Activated T-cell treated with anti-CD3 and anti-CD28 coated beads, Interleukin-2, amount 50 U/mL, for 24 hours (primary cell): Measurements from ENCODE around the gene MACROD2.

Source experiments
- DNase-seq: peaks from one replicate; pipeline ENCODE4 v3.0.0-alpha.2; 2020
- H3K27ac Mint-ChIP-seq: 2 replicates; pipeline ENCODE4 v1.8.0; 2020; ENCODE audit warnings: mild to moderate bottlenecking, mixed read lengths
- H3K27me3 Mint-ChIP-seq: 2 replicates; pipeline ENCODE4 v1.8.0; 2020; ENCODE audit warnings: mixed read lengths
- H3K36me3 Mint-ChIP-seq: 2 replicates; pipeline ENCODE4 v1.8.0; 2020; ENCODE audit warnings: low read depth, mixed read lengths
- H3K4me1 Mint-ChIP-seq: 2 replicates; pipeline ENCODE4 v1.8.0; 2020; ENCODE audit warnings: low read depth, mixed read lengths
- H3K4me3 Mint-ChIP-seq: 2 replicates; pipeline ENCODE4 v1.8.0; 2020; ENCODE audit warnings: mild to moderate bottlenecking, moderate library complexity, mixed read lengths
- H3K9me3 Mint-ChIP-seq: 2 replicates; pipeline ENCODE4 v1.8.0; 2020; ENCODE audit warnings: mixed read lengths

Gene MACROD2

GRCh38 chr20:14778096-14778495, 782.8 kb downstream of the MACROD2 start:
- Mint-ChIP-seq H3K27me3 (no peaks in the 10 kb centered on the region), H3K27ac (no peak overlapping the region)

GRCh38 chr20:14778875-14779274, 783.6 kb downstream of the MACROD2 start:
- H3K36me3 Mint-ChIP-seq = no peaks in the 10 kb centered on the region
- no peak overlapping the region for H3K4me3 Mint-ChIP-seq
- H3K4me1 Mint-ChIP-seq = no peaks in the 10 kb centered on the region
- no peaks in the 10 kb centered on the region for H3K27me3 Mint-ChIP-seq
- H3K9me3 Mint-ChIP-seq = peaks cover 9% of the 10 kb centered on the region
- H3K27ac Mint-ChIP-seq = no peak overlapping the region
- no peak for DNase-seq

More at GRCh38 chr20:14778096-14778495, 782.8 kb downstream of the MACROD2 start:
- Mint-ChIP-seq H3K4me3 (no peak overlapping the region), H3K36me3 (no peaks in the 10 kb centered on the region), H3K4me1 (no peaks in the 10 kb centered on the region), H3K9me3 (peaks cover 9% of the 10 kb centered on the region)
- DNase-seq = no peak

- H3K4me3 Mint-ChIP-seq = no peak overlapping the region
- H3K27me3 Mint-ChIP-seq = no peaks in the 10 kb centered on the region
- no peak overlapping the region for H3K27ac Mint-ChIP-seq
- no peak for DNase-seq
- H3K9me3 Mint-ChIP-seq = peaks cover 5% of the 10 kb centered on the region
- H3K36me3 Mint-ChIP-seq = no peaks in the 10 kb centered on the region
- H3K4me1 Mint-ChIP-seq = no peaks in the 10 kb centered on the region
These were observed 785.2 kb downstream of the MACROD2 start for GRCh38 chr20:14780508-14780907.

- peaks cover 5% of the 10 kb centered on the region for H3K9me3 Mint-ChIP-seq
- H3K4me1 Mint-ChIP-seq = no peaks in the 10 kb centered on the region
- H3K27ac Mint-ChIP-seq = no peak overlapping the region
- H3K36me3 Mint-ChIP-seq = no peaks in the 10 kb centered on the region
- H3K4me3 Mint-ChIP-seq = no peak overlapping the region
- no peaks in the 10 kb centered on the region for H3K27me3 Mint-ChIP-seq
- no peak for DNase-seq
These were observed 787.4 kb downstream of the MACROD2 start for GRCh38 chr20:14782731-14783130.

GRCh38 chr20:14783766-14784165, 788.5 kb downstream of the MACROD2 start:
- H3K4me1 Mint-ChIP-seq = no peaks in the 10 kb centered on the region
- no peak overlapping the region for H3K27ac Mint-ChIP-seq
- no peaks in the 10 kb centered on the region for H3K27me3 Mint-ChIP-seq
- DNase-seq = no peak
- H3K9me3 Mint-ChIP-seq = peaks cover 4% of the 10 kb centered on the region
- no peaks in the 10 kb centered on the region for H3K36me3 Mint-ChIP-seq
- no peak overlapping the region for H3K4me3 Mint-ChIP-seq

- Mint-ChIP-seq H3K4me1 (no peaks in the 10 kb centered on the region), H3K9me3 (peaks cover 4% of the 10 kb centered on the region), H3K27me3 (no peaks in the 10 kb centered on the region), H3K4me3 (no peak overlapping the region), H3K27ac (no peak overlapping the region), H3K36me3 (no peaks in the 10 kb centered on the region)
- DNase-seq = no peak
These were observed 789.9 kb downstream of the MACROD2 start for GRCh38 chr20:14785065-14785743.

GRCh38 chr20:14790190-14790589, 794.9 kb downstream of the MACROD2 start:
- DNase-seq = no peak
- H3K9me3 Mint-ChIP-seq = peaks cover 2% of the 10 kb centered on the region
- H3K36me3 Mint-ChIP-seq = no peaks in the 10 kb centered on the region
- H3K4me1 Mint-ChIP-seq = no peaks in the 10 kb centered on the region
- no peak overlapping the region for H3K27ac Mint-ChIP-seq
- no peaks in the 10 kb centered on the region for H3K27me3 Mint-ChIP-seq
- H3K4me3 Mint-ChIP-seq = no peak overlapping the region

- Mint-ChIP-seq H3K9me3 (peaks cover 2% of the 10 kb centered on the region), H3K27me3 (no peaks in the 10 kb centered on the region), H3K36me3 (no peaks in the 10 kb centered on the region), H3K4me1 (no peaks in the 10 kb centered on the region), H3K4me3 (no peak overlapping the region), H3K27ac (no peak overlapping the region)
- no peak for DNase-seq
These were observed 795.7 kb downstream of the MACROD2 start for GRCh38 chr20:14790771-14791620.

GRCh38 chr20:14792915-14793314, 797.6 kb downstream of the MACROD2 start:
- Mint-ChIP-seq H3K27me3 (no peaks in the 10 kb centered on the region), H3K9me3 (peaks cover under 1% of the 10 kb centered on the region), H3K4me3 (no peak overlapping the region), H3K27ac (no peak overlapping the region), H3K36me3 (no peaks in the 10 kb centered on the region), H3K4me1 (no peaks in the 10 kb centered on the region)
- no peak for DNase-seq

- Mint-ChIP-seq H3K36me3 (no peaks in the 10 kb centered on the region), H3K27me3 (no peaks in the 10 kb centered on the region), H3K27ac (no peak overlapping the region), H3K9me3 (no peaks in the 10 kb centered on the region), H3K4me1 (no peaks in the 10 kb centered on the region), H3K4me3 (no peak overlapping the region)
- no peak for DNase-seq
These were observed 804.4 kb downstream of the MACROD2 start for GRCh38 chr20:14799545-14800216.

GRCh38 chr20:14800707-14801425, 805.5 kb downstream of the MACROD2 start:
- H3K27ac Mint-ChIP-seq = no peak overlapping the region
- H3K9me3 Mint-ChIP-seq = peaks cover 3% of the 10 kb centered on the region
- DNase-seq = no peak
- no peaks in the 10 kb centered on the region for H3K4me1 Mint-ChIP-seq
- no peaks in the 10 kb centered on the region for H3K36me3 Mint-ChIP-seq
- H3K4me3 Mint-ChIP-seq = no peak overlapping the region
- H3K27me3 Mint-ChIP-seq = no peaks in the 10 kb centered on the region

GRCh38 chr20:14801591-14802325, 806.4 kb downstream of the MACROD2 start:
- no peaks in the 10 kb centered on the region for H3K36me3 Mint-ChIP-seq
- DNase-seq = no peak
- peaks cover 3% of the 10 kb centered on the region for H3K9me3 Mint-ChIP-seq
- H3K27ac Mint-ChIP-seq = no peak overlapping the region
- H3K4me3 Mint-ChIP-seq = no peak overlapping the region
- H3K4me1 Mint-ChIP-seq = no peaks in the 10 kb centered on the region
- no peaks in the 10 kb centered on the region for H3K27me3 Mint-ChIP-seq

- peaks cover 21% of the 10 kb centered on the region for H3K9me3 Mint-ChIP-seq
These were observed 811.9 kb downstream of the MACROD2 start for GRCh38 chr20:14807224-14807623.

GRCh38 chr20:14815340-14815739, 820.0 kb downstream of the MACROD2 start:
- H3K27ac Mint-ChIP-seq = no peak overlapping the region
- H3K36me3 Mint-ChIP-seq = no peaks in the 10 kb centered on the region
- no peak for DNase-seq
- no peaks in the 10 kb centered on the region for H3K4me1 Mint-ChIP-seq
- no peaks in the 10 kb centered on the region for H3K27me3 Mint-ChIP-seq
- no peak overlapping the region for H3K4me3 Mint-ChIP-seq
- peaks cover 15% of the 10 kb centered on the region for H3K9me3 Mint-ChIP-seq

More at GRCh38 chr20:14807224-14807623, 811.9 kb downstream of the MACROD2 start:
- no peaks in the 10 kb centered on the region for H3K36me3 Mint-ChIP-seq
- no peak overlapping the region for H3K4me3 Mint-ChIP-seq
- H3K27me3 Mint-ChIP-seq = no peaks in the 10 kb centered on the region
- no peaks in the 10 kb centered on the region for H3K4me1 Mint-ChIP-seq
- DNase-seq = no peak
- H3K27ac Mint-ChIP-seq = no peak overlapping the region
